Loucy (cell line): ENCODE results near the gene P2RX2.

Experiments
- CTCF ChIP-seq: fragments of 200-600 bp; sonication (generic); conservative IDR thresholded peaks from 2 replicates; pipeline ENCODE4 v1.5.1; 2014; ENCODE audit warnings: mild to moderate bottlenecking, antibody characterized with exemption, low read length
- EZH2phosphoT487 ChIP-seq: fragments of 200-600 bp; IDR thresholded peaks from 2 replicates; pipeline ENCODE4 v1.6.1; 2018; ENCODE audit warnings: antibody characterized with exemption, mild to moderate bottlenecking, moderate library complexity, borderline replicate concordance

- TF ChIP-seq CTCF (no peak), EZH2phosphoT487 (no peak)
Measured at GRCh38 chr12:132653567-132654290, 35.2 kb downstream of the P2RX2 start.
